ENCODE results near the gene LPAR3. TPM values are rescaled to one million over a fixed set of nuclear protein-coding genes. Genes with fewer than 3 reads are reported as not detected.
A peak's percentile ranks its signal among the peaks of the same experiment; 100 is the strongest.

Gene LPAR3
- total RNA-seq, 1 experiment from 2014 or later, result 9.8 TPM

- H3K27me3 ChIP-seq (ENCODE audit: low read length), result no peaks in the 10 kb centered on the region
- H3K79me2 ChIP-seq (ENCODE audit: low read length), result 0 out of 2 replicates have a peak, but pooled peaks cover 4% of the 10 kb centered on the region
- ATAC-seq (peak; percentile 17), DNase-seq (peak; percentile 57)
- CTCF ChIA-PET, result no interaction called here
- H3K9me2 ChIP-seq (replicated peaks; ENCODE audit: low read length), result no peaks in the 10 kb centered on the region
- H3K4me1 ChIP-seq (ENCODE audit: insufficient read depth, low read length), result peaks cover 56% of the 10 kb centered on the region
- BruUV-seq (replicated peaks), result no TSS peak
- no peak overlapping the region for H2AFZ ChIP-seq (ENCODE audit: low read length)
- intact Hi-C loops (cut with micrococcal nuclease), result no loop called here
- peak overlapping the region; percentile 96 for H3K27ac ChIP-seq (ENCODE audit: low read length)
- H3K36me3 ChIP-seq (ENCODE audit: low read depth, low read length), result peaks cover 5% of the 10 kb centered on the region; the same call in 1 of the 2 replicates
- H3K4me3 ChIP-seq (ENCODE audit: low read length), result no peak overlapping the region
- peak overlapping the region; percentile 56 for H3K4me2 ChIP-seq (ENCODE audit: low read length)
- no peaks in the 10 kb centered on the region for H4K20me1 ChIP-seq (ENCODE audit: low read length)
- peaks cover 7% of the 10 kb centered on the region for H3F3A ChIP-seq (ENCODE audit: low read length, unreplicated experiment)
- H3K9ac ChIP-seq (ENCODE audit: low read length), result peak overlapping the region; percentile 67
- H3K9me3 ChIP-seq (ENCODE audit: low read length), result no peaks in the 10 kb centered on the region
- TF ChIP-seq EZH2 (IDR thresholded peaks at IDR 0.05; ENCODE audit: low read length, unreplicated experiment), result no peak
- no peak for TF ChIP-seq CTCF (conservative IDR thresholded peaks at IDR 0.05; ENCODE audit: low read depth, low read length)
- no peak for TF ChIP-seq EZH2phosphoT487 (IDR thresholded peaks at IDR 0.05; ENCODE audit: borderline replicate concordance, low read length)
- POLR2A ChIA-PET (ENCODE audit: unreplicated experiment), result no interaction called here
Observed at GRCh38 chr1:84855168-84855567, 37.8 kb downstream of the LPAR3 start.

- peak; percentile 92 for ATAC-seq
- peaks cover 56% of the 10 kb centered on the region for H3K4me1 ChIP-seq (ENCODE audit: insufficient read depth, low read length)
Observed at GRCh38 chr1:84853741-84854721, 39.0 kb downstream of the LPAR3 start.

More at GRCh38 chr1:84853741-84854721, 39.0 kb downstream of the LPAR3 start:
- H3K27ac ChIP-seq (ENCODE audit: low read length), result peak overlapping the region; percentile 96
- 0 out of 2 replicates have a peak, but pooled peaks cover 4% of the 10 kb centered on the region for H3K79me2 ChIP-seq (ENCODE audit: low read length)
- no TSS peak for BruUV-seq (replicated peaks)
- peak; percentile 97 for DNase-seq
- TF ChIP-seq EZH2phosphoT487 (IDR thresholded peaks at IDR 0.05; ENCODE audit: borderline replicate concordance, low read length) (no peak), CTCF (conservative IDR thresholded peaks at IDR 0.05; ENCODE audit: low read depth, low read length) (no peak), EZH2 (IDR thresholded peaks at IDR 0.05; ENCODE audit: low read length, unreplicated experiment) (no peak)
- ChIA-PET POLR2A (ENCODE audit: unreplicated experiment) (no interaction called here), CTCF (no interaction called here)
- no peaks in the 10 kb centered on the region for H4K20me1 ChIP-seq (ENCODE audit: low read length)
- H2AFZ ChIP-seq (ENCODE audit: low read length), result no peak overlapping the region
- H3K9ac ChIP-seq (ENCODE audit: low read length), result peak overlapping the region; percentile 75
- no peak overlapping the region for H3K4me3 ChIP-seq (ENCODE audit: low read length)
- intact Hi-C loops (cut with micrococcal nuclease), result loop anchor here (1.0 to 5.0 kb wide), 2 partner anchors 20 to 83 kb away; no protein-coding TSS in a partner anchor
- no peaks in the 10 kb centered on the region for H3K27me3 ChIP-seq (ENCODE audit: low read length)
- no peaks in the 10 kb centered on the region for H3K9me2 ChIP-seq (replicated peaks; ENCODE audit: low read length)
- peaks cover 5% of the 10 kb centered on the region; the same call in 1 of the 2 replicates for H3K36me3 ChIP-seq (ENCODE audit: low read depth, low read length)
- no peaks in the 10 kb centered on the region for H3K9me3 ChIP-seq (ENCODE audit: low read length)
- H3K4me2 ChIP-seq (ENCODE audit: low read length), result peak overlapping the region; percentile 56
- peaks cover 7% of the 10 kb centered on the region for H3F3A ChIP-seq (ENCODE audit: low read length, unreplicated experiment)

Measured in PC-3 (cell line).